HG02610 (cell line): ENCODE results near the gene ATF7IP.
"Not testable (repeated sequence)": the region's sequence is repeated elsewhere in the genome, so short reads cannot be mapped to it uniquely, and the experiment has no call there.

Experiments used
- ATAC-seq: cut with Tn5 transposase; IDR thresholded peaks from one replicate; pipeline ENCODE4 v1.9.1; 2021; ENCODE audit warnings: mild to moderate bottlenecking, moderate library complexity; ENCODE audit not compliant: unreplicated experiment

ATF7IP gene

GRCh38 chr12:14367040-14367661 lies 1.7 kb downstream of the ATF7IP start:
- peak; percentile 72 for ATAC-seq

GRCh38 chr12:14369311-14369710 lies 3.8 kb downstream of the ATF7IP start:
- no peak for ATAC-seq

GRCh38 chr12:14373217-14373616 lies 7.7 kb downstream of the ATF7IP start:
- ATAC-seq = no peak

- ATAC-seq = no peak
Observed at GRCh38 chr12:14379508-14379907, 14.0 kb downstream of the ATF7IP start.

- peak; percentile 97 for ATAC-seq
Observed at GRCh38 chr12:14384783-14385638, 19.5 kb downstream of the ATF7IP start.

- no peak for ATAC-seq
Observed at GRCh38 chr12:14387219-14387871, 21.9 kb downstream of the ATF7IP start.

- no peak for ATAC-seq
Observed at GRCh38 chr12:14390449-14390848, 25.0 kb downstream of the ATF7IP start.

- ATAC-seq = no peak
Observed at GRCh38 chr12:14390870-14391530, 25.5 kb downstream of the ATF7IP start.

GRCh38 chr12:14393751-14394150 lies 28.3 kb downstream of the ATF7IP start:
- ATAC-seq = no peak

GRCh38 chr12:14394317-14395073 lies 29.0 kb downstream of the ATF7IP start:
- peak; percentile 72 for ATAC-seq

- peak; percentile 47 for ATAC-seq
Observed at GRCh38 chr12:14395074-14395778, 29.7 kb downstream of the ATF7IP start.

- peak; percentile 62 for ATAC-seq
Observed at GRCh38 chr12:14396071-14396470, 30.6 kb downstream of the ATF7IP start.

GRCh38 chr12:14399871-14400270 lies 34.4 kb downstream of the ATF7IP start:
- ATAC-seq = no peak

GRCh38 chr12:14400599-14400998 lies 35.1 kb downstream of the ATF7IP start:
- ATAC-seq = peak; percentile 29

- not testable (repeated sequence) for ATAC-seq
Observed at GRCh38 chr12:14401267-14401666, 35.8 kb downstream of the ATF7IP start.

GRCh38 chr12:14402697-14403096 lies 37.2 kb downstream of the ATF7IP start:
- no peak for ATAC-seq

GRCh38 chr12:14403293-14403692 lies 37.8 kb downstream of the ATF7IP start:
- no peak for ATAC-seq

GRCh38 chr12:14403711-14404196 lies 38.3 kb downstream of the ATF7IP start:
- ATAC-seq = peak; percentile 65

GRCh38 chr12:14405407-14405806 lies 39.9 kb downstream of the ATF7IP start:
- not testable (repeated sequence) for ATAC-seq

- no peak for ATAC-seq
Observed at GRCh38 chr12:14408208-14408607, 42.7 kb downstream of the ATF7IP start.
